ENCODE data around the gene C1orf115.
"Not testable (repeated sequence)": the region's sequence is repeated elsewhere in the genome, so short reads cannot be mapped to it uniquely, and the experiment has no call there.

Gene C1orf115

GRCh38 chr1:220726634-220727033 lies 36.5 kb downstream of the C1orf115 start:
- DNase-seq (ENCODE audit: low spot score), result no peak

GRCh38 chr1:220727519-220727918 lies 37.4 kb downstream of the C1orf115 start:
- DNase-seq (ENCODE audit: low spot score), result no peak

GRCh38 chr1:220730486-220730885 lies 40.3 kb downstream of the C1orf115 start:
- no peak for DNase-seq (ENCODE audit: low spot score)

GRCh38 chr1:220732137-220732536 lies 42.0 kb downstream of the C1orf115 start:
- DNase-seq (ENCODE audit: low spot score), result no peak

GRCh38 chr1:220732621-220733020 lies 42.5 kb downstream of the C1orf115 start:
- no peak for DNase-seq (ENCODE audit: low spot score)

GRCh38 chr1:220733086-220733601 lies 43.0 kb downstream of the C1orf115 start:
- DNase-seq (ENCODE audit: low spot score), result peak; percentile 45

- DNase-seq (ENCODE audit: low spot score), result no peak
These were observed 44.6 kb downstream of the C1orf115 start for GRCh38 chr1:220734571-220735326.

- DNase-seq (ENCODE audit: low spot score), result not testable (repeated sequence)
These were observed 46.1 kb downstream of the C1orf115 start for GRCh38 chr1:220736283-220736682.

- DNase-seq (ENCODE audit: low spot score), result no peak
These were observed 51.2 kb downstream of the C1orf115 start for GRCh38 chr1:220741349-220741748.

GRCh38 chr1:220741825-220742224 lies 51.7 kb downstream of the C1orf115 start:
- no peak for DNase-seq (ENCODE audit: low spot score)

GRCh38 chr1:220742520-220742919 lies 52.4 kb downstream of the C1orf115 start:
- no peak for DNase-seq (ENCODE audit: low spot score)

GRCh38 chr1:220746851-220747250 lies 56.7 kb downstream of the C1orf115 start:
- DNase-seq (ENCODE audit: low spot score), result no peak

GRCh38 chr1:220747437-220748088 lies 57.4 kb downstream of the C1orf115 start:
- no peak for DNase-seq (ENCODE audit: low spot score)

- DNase-seq (ENCODE audit: low spot score), result peak; percentile 29
These were observed 58.1 kb downstream of the C1orf115 start, which contains the start of gene MTARC2 for GRCh38 chr1:220748089-220748934. Gene MTARC2 (plus strand): TSS chr1:220748322. CDS start chr1:220748532, 210 bp downstream.
